ENCODE results near the gene ZBTB46.
"Not testable (repeated sequence)": the region's sequence is repeated elsewhere in the genome, so short reads cannot be mapped to it uniquely, and the experiment has no call there.

ZBTB46 gene

DNA sequence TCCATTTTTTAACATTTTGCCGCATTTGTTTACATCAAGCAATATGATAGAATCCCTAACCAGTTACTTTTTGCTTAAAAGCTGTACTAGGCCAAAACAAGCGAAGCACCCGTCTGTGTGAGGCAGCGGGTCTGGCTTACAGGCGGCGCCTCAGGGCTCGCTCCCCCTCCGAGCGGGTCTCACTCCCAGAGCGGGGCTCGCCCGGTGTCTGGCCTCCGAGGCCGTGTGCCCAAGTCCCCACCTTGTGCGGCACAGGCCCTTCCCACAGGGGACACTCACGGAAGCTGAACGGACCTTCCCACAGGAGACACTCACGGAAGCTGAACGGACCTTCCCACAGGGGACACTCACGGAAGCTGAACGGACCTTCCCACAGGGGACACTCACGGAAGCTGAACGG, 23.4 kb downstream of the ZBTB46 start:
- no peaks in the 10 kb centered on the region for H3K4me1 ChIP-seq (ENCODE audit: insufficient read depth, low read length)
- no peak for ATAC-seq (ENCODE audit: insufficient read depth, low read depth)

DNA sequence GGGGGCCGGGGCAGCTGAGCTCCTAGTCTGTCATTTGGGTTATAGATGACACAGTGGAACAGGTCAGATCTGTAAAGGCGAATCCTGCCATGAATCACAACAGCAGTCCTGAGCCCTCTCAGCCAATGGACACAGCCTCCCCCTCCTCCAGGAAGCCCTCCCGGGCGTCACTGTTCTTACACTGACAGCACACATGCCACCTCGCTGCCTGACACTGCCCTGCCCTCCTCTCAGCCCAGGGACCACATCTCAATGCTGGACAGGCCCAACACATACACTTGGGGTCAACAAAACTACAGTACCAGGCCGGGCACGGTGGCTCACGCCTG, 26.8 kb downstream of the ZBTB46 start:
- Histone ChIP-seq H3K27me3 (ENCODE audit: insufficient read depth, low read length, poor library complexity) (no peaks in the 10 kb centered on the region), H3K4me2 (ENCODE audit: insufficient read depth, low read length) (no peak overlapping the region), H3K27ac (ENCODE audit: low read length) (no peak overlapping the region), H3K4me3 (ENCODE audit: low read depth in 1 of 2, low read length in 2 of 2) (no peak overlapping the region), H2AFZ (ENCODE audit: low read depth, low read length) (no peak overlapping the region), H3K9ac (ENCODE audit: low read depth, low read length) (no peak overlapping the region), H3K79me2 (ENCODE audit: insufficient read depth, low read length) (no peaks in the 10 kb centered on the region), H3K9me3 (ENCODE audit: insufficient read depth, low read length, severe bottlenecking) (no peaks in the 10 kb centered on the region), H3K36me3 (ENCODE audit: insufficient read depth, low read length) (no peaks in the 10 kb centered on the region), H4K20me1 (ENCODE audit: insufficient read depth, low read length) (no peaks in the 10 kb centered on the region; the same call in 1 of the 2 replicates), H3K4me1 (ENCODE audit: insufficient read depth, low read length) (no peaks in the 10 kb centered on the region)
- DNase-seq (no peak), ATAC-seq (ENCODE audit: insufficient read depth, low read depth) (no peak)
- no peak for TF ChIP-seq EZH2 (IDR thresholded peaks at IDR 0.05; ENCODE audit: borderline replicate concordance, low read depth, low read length, severe bottlenecking)
- TF ChIP-seq, protein P1, sequence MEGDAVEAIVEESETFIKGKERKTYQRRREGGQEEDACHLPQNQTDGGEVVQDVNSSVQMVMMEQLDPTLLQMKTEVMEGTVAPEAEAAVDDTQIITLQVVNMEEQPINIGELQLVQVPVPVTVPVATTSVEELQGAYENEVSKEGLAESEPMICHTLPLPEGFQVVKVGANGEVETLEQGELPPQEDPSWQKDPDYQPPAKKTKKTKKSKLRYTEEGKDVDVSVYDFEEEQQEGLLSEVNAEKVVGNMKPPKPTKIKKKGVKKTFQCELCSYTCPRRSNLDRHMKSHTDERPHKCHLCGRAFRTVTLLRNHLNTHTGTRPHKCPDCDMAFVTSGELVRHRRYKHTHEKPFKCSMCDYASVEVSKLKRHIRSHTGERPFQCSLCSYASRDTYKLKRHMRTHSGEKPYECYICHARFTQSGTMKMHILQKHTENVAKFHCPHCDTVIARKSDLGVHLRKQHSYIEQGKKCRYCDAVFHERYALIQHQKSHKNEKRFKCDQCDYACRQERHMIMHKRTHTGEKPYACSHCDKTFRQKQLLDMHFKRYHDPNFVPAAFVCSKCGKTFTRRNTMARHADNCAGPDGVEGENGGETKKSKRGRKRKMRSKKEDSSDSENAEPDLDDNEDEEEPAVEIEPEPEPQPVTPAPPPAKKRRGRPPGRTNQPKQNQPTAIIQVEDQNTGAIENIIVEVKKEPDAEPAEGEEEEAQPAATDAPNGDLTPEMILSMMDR (IDR thresholded peaks at IDR 0.05; ENCODE audit: borderline replicate concordance, extremely low read depth, low read length, poor library complexity, severe bottlenecking), result no peak

More for the DNA sequence above, 23.4 kb downstream of the ZBTB46 start:
- Histone ChIP-seq H2AFZ (ENCODE audit: low read depth, low read length) (no peak overlapping the region), H3K27me3 (ENCODE audit: insufficient read depth, low read length, poor library complexity) (no peaks in the 10 kb centered on the region), H3K9me3 (ENCODE audit: insufficient read depth, low read length, severe bottlenecking) (no peaks in the 10 kb centered on the region), H3K79me2 (ENCODE audit: insufficient read depth, low read length) (no peaks in the 10 kb centered on the region), H3K27ac (ENCODE audit: low read length) (no peak overlapping the region), H3K9ac (ENCODE audit: low read depth, low read length) (no peak overlapping the region), H3K4me3 (ENCODE audit: low read depth in 1 of 2, low read length in 2 of 2) (no peak overlapping the region), H4K20me1 (ENCODE audit: insufficient read depth, low read length) (no peaks in the 10 kb centered on the region), H3K36me3 (ENCODE audit: insufficient read depth, low read length) (no peaks in the 10 kb centered on the region), H3K4me2 (ENCODE audit: insufficient read depth, low read length) (no peak overlapping the region)
- DNase-seq, result no peak
- TF ChIP-seq EZH2 (IDR thresholded peaks at IDR 0.05; ENCODE audit: borderline replicate concordance, low read depth, low read length, severe bottlenecking), result no peak
- TF ChIP-seq, protein P1 (IDR thresholded peaks at IDR 0.05; ENCODE audit: borderline replicate concordance, extremely low read depth, low read length, poor library complexity, severe bottlenecking), result no peak

DNA sequence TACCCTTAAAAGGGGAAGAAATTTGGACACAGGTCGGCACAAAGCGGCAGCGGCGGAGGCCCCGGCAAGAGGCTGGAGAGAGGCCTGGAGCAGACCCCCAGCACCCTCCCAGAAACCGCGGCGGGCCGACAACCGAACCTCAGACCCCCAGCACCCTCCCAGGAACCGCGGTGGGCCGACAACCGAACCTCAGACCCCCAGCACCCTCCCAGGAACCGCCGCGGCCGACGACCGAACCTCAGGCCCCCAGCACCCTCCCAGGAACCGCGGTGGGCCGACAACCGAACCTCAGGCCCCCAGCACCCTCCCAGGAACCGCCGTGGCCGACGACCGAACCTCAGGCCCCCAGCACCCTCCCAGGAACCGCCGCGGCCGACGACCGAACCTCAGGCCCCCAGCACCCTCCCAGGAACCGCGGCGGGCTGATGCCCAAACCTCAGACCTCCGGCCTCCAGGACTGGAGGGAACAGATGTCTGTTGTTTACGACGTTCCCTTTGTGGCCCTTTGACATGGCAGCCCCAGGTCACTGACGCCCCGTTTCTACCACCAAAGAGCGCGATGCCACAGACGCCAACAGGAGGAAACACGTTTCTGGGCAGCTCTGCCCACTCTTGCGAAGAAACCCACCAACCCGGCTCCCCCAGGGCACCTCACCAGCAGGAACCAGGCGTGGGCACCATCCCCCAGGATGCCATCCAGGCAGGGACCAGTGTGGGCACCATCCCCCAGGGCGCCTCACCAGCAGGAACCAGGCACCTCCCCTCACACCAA, 28.4 kb downstream of the ZBTB46 start:
- Histone ChIP-seq H3K9ac (ENCODE audit: low read depth, low read length) (no peak overlapping the region), H3K9me3 (ENCODE audit: insufficient read depth, low read length, severe bottlenecking) (no peaks in the 10 kb centered on the region), H2AFZ (ENCODE audit: low read depth, low read length) (no peak overlapping the region), H3K4me2 (ENCODE audit: insufficient read depth, low read length) (no peak overlapping the region), H4K20me1 (ENCODE audit: insufficient read depth, low read length) (no peaks in the 10 kb centered on the region; the same call in 1 of the 2 replicates), H3K4me3 (ENCODE audit: low read depth in 1 of 2, low read length in 2 of 2) (no peak overlapping the region), H3K79me2 (ENCODE audit: insufficient read depth, low read length) (no peaks in the 10 kb centered on the region), H3K27me3 (ENCODE audit: insufficient read depth, low read length, poor library complexity) (no peaks in the 10 kb centered on the region), H3K36me3 (ENCODE audit: insufficient read depth, low read length) (no peaks in the 10 kb centered on the region), H3K4me1 (ENCODE audit: insufficient read depth, low read length) (no peaks in the 10 kb centered on the region), H3K27ac (ENCODE audit: low read length) (no peak overlapping the region)
- DNase-seq, result no peak
- TF ChIP-seq EZH2 (IDR thresholded peaks at IDR 0.05; ENCODE audit: borderline replicate concordance, low read depth, low read length, severe bottlenecking), result no peak
- TF ChIP-seq, protein P1 (IDR thresholded peaks at IDR 0.05; ENCODE audit: borderline replicate concordance, extremely low read depth, low read length, poor library complexity, severe bottlenecking), result no peak
- ATAC-seq (ENCODE audit: insufficient read depth, low read depth), result no peak

DNA sequence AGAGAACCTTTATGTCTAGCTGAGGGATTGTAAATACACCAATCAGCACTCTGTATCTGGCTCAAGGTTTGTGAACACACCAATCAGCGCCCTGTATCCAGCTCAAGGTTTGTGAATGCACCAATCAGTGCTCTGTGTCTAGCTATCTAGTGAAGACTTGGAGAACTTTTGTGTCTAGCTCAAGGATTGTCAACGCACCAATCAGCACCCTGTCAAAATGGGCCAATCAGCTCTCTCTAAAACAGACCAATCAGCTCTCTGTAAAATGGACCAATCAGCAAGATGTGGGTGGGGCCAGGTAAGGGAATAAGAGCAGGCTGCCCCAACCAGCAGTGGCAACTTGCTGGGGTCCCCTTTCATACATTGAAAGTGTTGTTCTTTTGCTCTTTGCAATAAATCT, 29.9 kb downstream of the ZBTB46 start:
- not testable (repeated sequence) for H2AFZ ChIP-seq (ENCODE audit: low read depth, low read length); H3K27ac ChIP-seq (ENCODE audit: low read length); H3K4me1 ChIP-seq (ENCODE audit: insufficient read depth, low read length); H3K36me3 ChIP-seq (ENCODE audit: insufficient read depth, low read length); H3K79me2 ChIP-seq (ENCODE audit: insufficient read depth, low read length); H4K20me1 ChIP-seq (ENCODE audit: insufficient read depth, low read length); H3K9ac ChIP-seq (ENCODE audit: low read depth, low read length); H3K27me3 ChIP-seq (ENCODE audit: insufficient read depth, low read length, poor library complexity); ATAC-seq (ENCODE audit: insufficient read depth, low read depth); H3K4me3 ChIP-seq (ENCODE audit: low read depth in 1 of 2, low read length in 2 of 2); H3K4me2 ChIP-seq (ENCODE audit: insufficient read depth, low read length); H3K9me3 ChIP-seq (ENCODE audit: insufficient read depth, low read length, severe bottlenecking)
- DNase-seq, result peak; percentile 20

DNA sequence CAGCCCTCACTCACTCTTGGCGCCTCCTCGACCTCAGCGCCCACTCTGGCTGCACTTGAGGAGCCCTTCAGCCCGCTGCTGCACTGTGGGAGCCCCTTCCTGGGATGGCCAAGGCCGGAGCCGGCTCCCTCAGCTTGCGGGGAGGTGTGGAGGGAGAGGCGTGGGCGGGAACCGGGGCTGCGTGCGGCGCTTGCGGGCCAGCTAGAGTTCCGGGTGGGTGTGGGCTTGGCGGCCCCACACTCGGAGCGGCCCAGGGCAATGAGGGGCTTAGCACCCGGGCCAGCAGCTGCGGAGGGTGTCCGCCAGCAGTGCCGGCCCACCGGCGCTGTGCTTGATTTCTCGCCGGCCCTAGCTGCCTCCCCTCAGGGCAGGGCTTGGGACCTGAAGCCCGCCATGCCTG, 30.7 kb downstream of the ZBTB46 start:
- H3K36me3 ChIP-seq (ENCODE audit: insufficient read depth, low read length); H3K27ac ChIP-seq (ENCODE audit: low read length); H2AFZ ChIP-seq (ENCODE audit: low read depth, low read length); H3K4me2 ChIP-seq (ENCODE audit: insufficient read depth, low read length); DNase-seq; H3K9me3 ChIP-seq (ENCODE audit: insufficient read depth, low read length, severe bottlenecking); H3K79me2 ChIP-seq (ENCODE audit: insufficient read depth, low read length); H3K4me3 ChIP-seq (ENCODE audit: low read depth in 1 of 2, low read length in 2 of 2); H4K20me1 ChIP-seq (ENCODE audit: insufficient read depth, low read length); ATAC-seq (ENCODE audit: insufficient read depth, low read depth); H3K27me3 ChIP-seq (ENCODE audit: insufficient read depth, low read length, poor library complexity); H3K4me1 ChIP-seq (ENCODE audit: insufficient read depth, low read length); H3K9ac ChIP-seq (ENCODE audit: low read depth, low read length): not testable (repeated sequence)

DNA sequence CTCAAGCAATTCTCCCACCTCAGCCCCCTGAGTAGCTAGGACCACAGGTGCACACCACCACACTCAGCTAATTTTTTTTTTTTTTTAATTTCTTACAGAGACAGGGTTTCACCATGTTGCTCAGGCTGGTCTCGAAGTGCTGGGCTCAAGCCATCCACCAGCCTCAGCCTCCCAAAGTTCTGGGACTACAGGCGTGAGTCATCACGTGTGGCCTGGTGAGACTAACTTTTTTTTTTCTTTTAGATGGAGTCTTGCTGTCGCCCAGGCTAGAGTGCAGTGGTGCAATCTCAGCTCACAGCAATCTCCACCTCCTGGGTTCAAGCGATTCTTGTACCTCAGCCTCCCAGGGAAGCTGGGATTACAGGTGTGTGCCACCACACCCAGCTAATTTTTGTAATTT, 31.9 kb downstream of the ZBTB46 start:
- not testable (repeated sequence) for DNase-seq; H4K20me1 ChIP-seq (ENCODE audit: insufficient read depth, low read length); H3K4me3 ChIP-seq (ENCODE audit: low read depth in 1 of 2, low read length in 2 of 2); H2AFZ ChIP-seq (ENCODE audit: low read depth, low read length); H3K9me3 ChIP-seq (ENCODE audit: insufficient read depth, low read length, severe bottlenecking); H3K4me1 ChIP-seq (ENCODE audit: insufficient read depth, low read length); H3K79me2 ChIP-seq (ENCODE audit: insufficient read depth, low read length); H3K27ac ChIP-seq (ENCODE audit: low read length); H3K36me3 ChIP-seq (ENCODE audit: insufficient read depth, low read length); ATAC-seq (ENCODE audit: insufficient read depth, low read depth); H3K9ac ChIP-seq (ENCODE audit: low read depth, low read length); H3K4me2 ChIP-seq (ENCODE audit: insufficient read depth, low read length)
- peaks cover 15% of the 10 kb centered on the region for H3K27me3 ChIP-seq (ENCODE audit: insufficient read depth, low read length, poor library complexity)

Data from DND-41 (cell line).